GM18505 (cell line): ENCODE results near the gene CDX1.

ENCODE experiments used
- ATAC-seq: cut with Tn5 transposase; IDR thresholded peaks from one replicate; pipeline ENCODE4 v1.9.1; 2021; ENCODE audit not compliant: unreplicated experiment
- POLR2A ChIP-seq: IDR thresholded peaks from 4 replicates; pipeline ENCODE4 v1.6.1; 2011; ENCODE audit warnings: borderline replicate concordance; ENCODE audit not compliant: insufficient read depth, insufficient read length; ENCODE audit errors: extremely low read depth

CDX1 gene

GRCh38 chr5:150196514-150196913, 29.9 kb downstream of the CDX1 start:
- no peak for ATAC-seq
- no peak for TF ChIP-seq POLR2A

- TF ChIP-seq POLR2A: no peak
- ATAC-seq: no peak
These were observed 30.4 kb downstream of the CDX1 start for GRCh38 chr5:150196986-150197385.

- no peak for TF ChIP-seq POLR2A
- ATAC-seq: no peak
These were observed 30.9 kb downstream of the CDX1 start for GRCh38 chr5:150197476-150197875.

GRCh38 chr5:150202501-150202900, 35.9 kb downstream of the CDX1 start:
- no peak for TF ChIP-seq POLR2A
- ATAC-seq: no peak

- ATAC-seq: no peak
- no peak for TF ChIP-seq POLR2A
These were observed 37.4 kb downstream of the CDX1 start for GRCh38 chr5:150203832-150204589.

- ATAC-seq: no peak
- no peak for TF ChIP-seq POLR2A
These were observed 38.0 kb downstream of the CDX1 start for GRCh38 chr5:150204590-150204960.

GRCh38 chr5:150206098-150206778, 39.7 kb downstream of the CDX1 start:
- no peak for TF ChIP-seq POLR2A
- no peak for ATAC-seq

- no peak for ATAC-seq
- no peak for TF ChIP-seq POLR2A
These were observed 40.2 kb downstream of the CDX1 start for GRCh38 chr5:150206779-150207115.

GRCh38 chr5:150208187-150209098, 41.9 kb downstream of the CDX1 start:
- ATAC-seq: no peak
- no peak for TF ChIP-seq POLR2A

GRCh38 chr5:150209099-150209635, 42.6 kb downstream of the CDX1 start:
- no peak for ATAC-seq
- TF ChIP-seq POLR2A: no peak

- no peak for TF ChIP-seq POLR2A
These were observed 44.1 kb downstream of the CDX1 start for GRCh38 chr5:150210644-150211043.

GRCh38 chr5:150211156-150212030, 44.8 kb downstream of the CDX1 start:
- TF ChIP-seq POLR2A: no peak
- ATAC-seq: no peak

More at GRCh38 chr5:150210644-150211043, 44.1 kb downstream of the CDX1 start:
- no peak for ATAC-seq
